B cell (primary cell): ENCODE measurements around the gene TBC1D14. TPM values are rescaled to one million over a fixed set of nuclear protein-coding genes. Genes with fewer than 3 reads are reported as not detected.

Source experiments
- ATAC-seq: fragments of 200-7000 bp; cut with Tn5 transposase; one replicate; pipeline ENCODE4 v1.10.0; 2021; ENCODE audit warnings: low read depth, mild to moderate bottlenecking, moderate number of reproducible peaks, moderate library complexity
- CTCF ChIA-PET: fragments of 350-600 bp; sonication (Branson Sonifier 250); formaldehyde crosslinking; loops from one replicate; lab custom pipeline; 2021; ENCODE audit warnings: antibody characterized with exemption, inconsistent platforms; lab: Charles Lee
- POLR2A ChIA-PET: fragments of 350-600 bp; sonication (Branson Sonifier 250); formaldehyde crosslinking; loops from one replicate; lab custom pipeline; 2021; ENCODE audit warnings: antibody characterized with exemption; lab: Charles Lee
- DNase-seq: peaks from one replicate; pipeline ENCODE4 v3.0.0; 2013
- H2AFZ ChIP-seq: 2 replicates; pipeline ENCODE4 v1.6.1; 2012; ENCODE audit warnings: mild to moderate bottlenecking, low read depth, low read length; ENCODE audit not compliant: insufficient read depth, poor library complexity, severe bottlenecking
- H3K27ac ChIP-seq, 2 donors: 1 replicate in 1 of 2; 2 replicates in 1 of 2; pipeline ENCODE4 v1.5.1; 2012 to 2013; ENCODE audit warnings: low read length in 2 of 2, mild to moderate bottlenecking in 2 of 2, moderate library complexity in 1 of 2
- H3K27me3 ChIP-seq, 4 experiments: fragments of 200-600 bp in 1 of 4; sonication (generic) in 1 of 4; replicated peaks in 1 of 4; 1 replicate in 2 of 4; 2 replicates in 2 of 4; pipeline versions ENCODE4 v1.6.1 to v1.7.0; 2013 to 2016; ENCODE audit warnings: low read length in 3 of 4, mild to moderate bottlenecking in 2 of 4, mixed read lengths in 1 of 4, moderate library complexity in 1 of 4; ENCODE audit not compliant: insufficient read depth in 4 of 4, control insufficient read depth in 3 of 4; ENCODE audit errors: control extremely low read depth in 1 of 4
- H3K36me3 ChIP-seq, 2 experiments: replicated peaks in 1 of 2; 1 replicate in 1 of 2; 2 replicates in 1 of 2; pipeline versions ENCODE4 v1.6.1 to v1.7.1; 2013; ENCODE audit warnings: low read length in 1 of 2; ENCODE audit not compliant: insufficient read depth in 2 of 2, control insufficient read depth in 1 of 2; ENCODE audit errors: control extremely low read depth in 1 of 2, extremely low read depth in 1 of 2
- H3K4me1 ChIP-seq, 2 donors: fragments of 200-600 bp in 1 of 2; sonication (generic) in 1 of 2; 1 replicate in 1 of 2; 2 replicates in 1 of 2; pipeline versions ENCODE4 v1.5.1 to v1.6.1; 2013 to 2017; ENCODE audit warnings: low read length in 2 of 2; ENCODE audit not compliant: control insufficient read depth in 2 of 2, insufficient read depth in 2 of 2
- H3K4me2 ChIP-seq: replicated peaks from 2 replicates; pipeline ENCODE3; 2012; ENCODE audit warnings: mild to moderate bottlenecking, low read depth, low read length; ENCODE audit not compliant: poor library complexity, severe bottlenecking
- H3K4me3 ChIP-seq, 5 experiments: fragments of 200-600 bp in 1 of 5; sonication (generic) in 1 of 5; 1 replicate in 3 of 5; 2 replicates in 2 of 5; pipeline versions ENCODE4 v1.5.1 to v1.7.0; 2011 to 2016; ENCODE audit warnings: low read length in 4 of 5, mild to moderate bottlenecking in 4 of 5, low read depth in 2 of 5, control low read depth in 1 of 5, moderate library complexity in 1 of 5; ENCODE audit not compliant: insufficient read depth in 1 of 5; ENCODE audit errors: control extremely low read depth in 1 of 5, extremely low read depth in 1 of 5
- H3K79me2 ChIP-seq: fragments of 200-600 bp; sonication (generic); one replicate; pipeline ENCODE4 v1.6.0; 2016; ENCODE audit warnings: low read length; ENCODE audit not compliant: control insufficient read depth, insufficient read depth
- H3K9ac ChIP-seq: fragments of 200-600 bp; sonication (generic); 2 replicates; pipeline ENCODE4 v1.6.1; 2017; ENCODE audit warnings: mild to moderate bottlenecking, low read length, moderate library complexity
- H3K9me3 ChIP-seq, 3 donors: one replicate each; pipeline versions ENCODE4 v1.6.1 to v1.7.1; 2013; ENCODE audit warnings: low read length in 2 of 3; ENCODE audit not compliant: control insufficient read depth in 2 of 3, insufficient read depth in 1 of 3; ENCODE audit errors: control extremely low read depth in 1 of 3
- H4K20me1 ChIP-seq: 2 replicates; pipeline ENCODE4 v1.6.0; 2012; ENCODE audit warnings: mild to moderate bottlenecking, low read length; ENCODE audit not compliant: insufficient read depth, control insufficient read depth, poor library complexity, severe bottlenecking
- H3K27ac Mint-ChIP-seq: one replicate; pipeline ENCODE4 v1.8.0; 2021; ENCODE audit warnings: mixed read lengths
- H3K27me3 Mint-ChIP-seq: one replicate; pipeline ENCODE4 v1.8.0; 2021; ENCODE audit warnings: mixed read lengths
- H3K4me1 Mint-ChIP-seq: one replicate; pipeline ENCODE4 v1.8.0; 2021; ENCODE audit warnings: mixed read lengths
- H3K4me3 Mint-ChIP-seq: one replicate; pipeline ENCODE4 v1.8.0; 2021; ENCODE audit warnings: mixed read lengths
- H3K9me3 Mint-ChIP-seq: one replicate; pipeline ENCODE4 v1.8.0; 2022; ENCODE audit warnings: mixed read lengths; ENCODE audit not compliant: insufficient read depth
- CTCF ChIP-seq: fragments of 200-600 bp; IDR thresholded peaks from one replicate; pipeline ENCODE4 v1.8.0; 2022; ENCODE audit warnings: antibody characterized with exemption, mild to moderate bottlenecking
- EZH2 ChIP-seq: IDR thresholded peaks from 2 replicates; pipeline ENCODE4 v1.6.1; 2012; ENCODE audit warnings: borderline replicate concordance, low read depth, mild to moderate bottlenecking, moderate library complexity, low read length; ENCODE audit not compliant: insufficient read depth, poor library complexity, severe bottlenecking
- WGBS: methylation state at CpG from one replicate; pipeline ENCODE4 v1.1.5; 2013; ENCODE audit warnings: missing lambda C conversion rate; ENCODE audit not compliant: insufficient coverage; 5-methylcytosine and 5-hydroxymethylcytosine counted together
- intact Hi-C: fragments of 100-400 bp; cut with micrococcal nuclease; formaldehyde crosslinking; loops from one replicate; pipeline ENCODE4 v1.10.0; 2022
- polyA plus RNA-seq: library from polyadenylated mRNA; depleted of rRNA; stranded (reverse); fragments of >200 nt; gene quantifications from 2 replicates; pipeline ENCODE4 v1.2.3, GENCODE V29; 2012
- total RNA-seq, 2 donors: library from RNA; stranded (reverse); fragments of 120-200 nt in 1 of 2; gene quantifications; 1 replicate in 1 of 2; 2 replicates in 1 of 2; pipeline versions ENCODE4 v1.2.3 to v1.2.4, GENCODE V29; 2013 to 2022

TBC1D14 gene
- total and polyA plus RNA-seq, 2 donors (not counting 1 experiment from before 2014, with no cell fraction given), result 21.9 to 42.0 TPM

- no peak overlapping the region for H3K4me3 ChIP-seq
- H3K9ac ChIP-seq, result no peak overlapping the region
- H3K9me3 Mint-ChIP-seq, result no peaks in the 10 kb centered on the region
- CTCF ChIA-PET, result interaction anchor here (1.0 to 1.9 kb wide), 3 partner anchors 81 to 178 kb away, joined by 3 to 7 read pairs (median 3); no protein-coding TSS in a partner anchor
- no peak overlapping the region for H3K27ac Mint-ChIP-seq
- 78% methylated on average over 5 of the region's 6 CpGs for WGBS
- H4K20me1 ChIP-seq, result no peaks in the 10 kb centered on the region
- ATAC-seq (no peak), DNase-seq (no peak)
- intact Hi-C loops, result no loop called here
- H3K27ac ChIP-seq, result no peak overlapping the region
- peaks cover 7% of the 10 kb centered on the region for H3K4me1 Mint-ChIP-seq
- H3K79me2 ChIP-seq, result no peaks in the 10 kb centered on the region
- peaks cover 11 to 15% of the 10 kb centered on the region in 2 donors for H3K4me1 ChIP-seq
- no peaks in the 10 kb centered on the region for H3K27me3 Mint-ChIP-seq
- no peak overlapping the region for H3K4me2 ChIP-seq
- no peak overlapping the region for H3K4me3 Mint-ChIP-seq
- no peaks in the 10 kb centered on the region for H3K36me3 ChIP-seq
- H3K9me3 ChIP-seq, result peaks cover 0 to 23% (median 0%) of the 10 kb centered on the region in 3 donors
- H3K27me3 ChIP-seq, result no peaks in the 10 kb centered on the region
- TF ChIP-seq EZH2 (no peak), CTCF (no peak)
- POLR2A ChIA-PET, result interaction anchor here (1.2 kb wide), 1 partner anchor 16 kb away, joined by 4 read pairs; no protein-coding TSS in a partner anchor
- peak overlapping the region; percentile 68 for H2AFZ ChIP-seq
Observed at GRCh38 chr4:6892909-6893202, 16.8 kb upstream of the TBC1D14 start.

- Histone ChIP-seq H3K27ac (no peak overlapping the region), H2AFZ (no peak overlapping the region)
- H3K27ac Mint-ChIP-seq, result no peak overlapping the region
Observed at GRCh38 chr4:6893449-6894085, 16.1 kb upstream of the TBC1D14 start.

More at GRCh38 chr4:6893449-6894085, 16.1 kb upstream of the TBC1D14 start:
- DNase-seq (no peak), ATAC-seq (no peak)
- ChIA-PET CTCF (interaction anchor here (0.5 to 1.1 kb wide), 3 partner anchors 81 to 1148 kb away, joined by 3 read pairs; no protein-coding TSS in a partner anchor), POLR2A (interaction anchor here (1.2 kb wide), 1 partner anchor 15 kb away, joined by 4 read pairs; no protein-coding TSS in a partner anchor)
- Histone ChIP-seq H3K79me2 (no peaks in the 10 kb centered on the region), H3K9me3 (peaks cover 0 to 23% (median 0%) of the 10 kb centered on the region in 3 donors), H3K9ac (no peak overlapping the region), H3K27me3 (no peaks in the 10 kb centered on the region), H3K36me3 (no peaks in the 10 kb centered on the region), H3K4me1 (peaks cover 7 to 10% of the 10 kb centered on the region in 2 donors), H3K4me3 (no peak overlapping the region), H3K4me2 (no peak overlapping the region), H4K20me1 (no peaks in the 10 kb centered on the region)
- intact Hi-C loops, result no loop called here
- no peaks in the 10 kb centered on the region for H3K9me3 Mint-ChIP-seq
- H3K4me3 Mint-ChIP-seq, result no peak overlapping the region
- no peaks in the 10 kb centered on the region for H3K27me3 Mint-ChIP-seq
- TF ChIP-seq EZH2 (no peak), CTCF (no peak)
- whole genome bisulfite sequencing, result 100% methylated on average over 1 of the region's 7 CpGs
- peaks cover 5% of the 10 kb centered on the region for H3K4me1 Mint-ChIP-seq
